Right forelimb (tissue), 1 donor: Measurements from ENCODE around the gene NT5C3B.

Experiments used
- DNase-seq: peaks from one replicate; pipeline ENCODE4 v3.0.0-alpha.2; 2018

NT5C3B gene

DNA sequence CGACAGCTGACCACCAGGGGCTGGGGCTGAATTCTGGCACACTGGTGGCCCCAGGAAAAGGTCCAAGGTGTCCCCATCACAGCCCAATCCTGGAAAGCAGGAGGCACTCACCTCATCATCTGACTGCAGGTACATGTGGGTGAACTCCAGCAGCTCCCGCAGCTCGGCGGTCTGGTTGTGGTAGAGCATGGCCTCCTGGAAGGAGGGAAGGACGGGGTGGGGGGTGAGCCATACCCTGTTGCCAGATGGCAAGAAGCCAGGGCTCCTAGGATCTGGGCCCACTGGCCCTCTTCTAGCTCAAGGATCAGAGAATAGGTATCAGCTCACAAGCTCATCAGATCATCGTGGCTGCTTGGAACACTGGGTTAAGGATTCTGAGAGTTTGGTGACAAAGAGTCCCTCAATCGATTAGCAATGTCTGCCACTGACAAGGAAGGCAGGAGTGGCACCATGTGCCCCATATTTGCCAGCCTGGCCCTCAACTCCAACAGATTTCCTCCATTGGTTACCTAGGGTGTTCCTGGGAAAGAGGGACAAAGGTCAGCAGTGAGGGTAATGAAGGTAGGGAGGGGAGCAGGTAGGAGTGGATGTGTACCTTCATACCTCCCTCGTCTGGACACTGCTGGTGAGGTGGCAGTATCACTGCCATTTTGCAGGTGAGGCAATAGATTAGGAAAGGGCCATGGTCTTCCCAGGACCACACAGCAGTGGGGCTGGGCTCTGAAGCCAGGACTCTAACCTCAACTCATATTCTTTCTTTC, 29.2 kb downstream of the NT5C3B start:
- no peak for DNase-seq

DNA sequence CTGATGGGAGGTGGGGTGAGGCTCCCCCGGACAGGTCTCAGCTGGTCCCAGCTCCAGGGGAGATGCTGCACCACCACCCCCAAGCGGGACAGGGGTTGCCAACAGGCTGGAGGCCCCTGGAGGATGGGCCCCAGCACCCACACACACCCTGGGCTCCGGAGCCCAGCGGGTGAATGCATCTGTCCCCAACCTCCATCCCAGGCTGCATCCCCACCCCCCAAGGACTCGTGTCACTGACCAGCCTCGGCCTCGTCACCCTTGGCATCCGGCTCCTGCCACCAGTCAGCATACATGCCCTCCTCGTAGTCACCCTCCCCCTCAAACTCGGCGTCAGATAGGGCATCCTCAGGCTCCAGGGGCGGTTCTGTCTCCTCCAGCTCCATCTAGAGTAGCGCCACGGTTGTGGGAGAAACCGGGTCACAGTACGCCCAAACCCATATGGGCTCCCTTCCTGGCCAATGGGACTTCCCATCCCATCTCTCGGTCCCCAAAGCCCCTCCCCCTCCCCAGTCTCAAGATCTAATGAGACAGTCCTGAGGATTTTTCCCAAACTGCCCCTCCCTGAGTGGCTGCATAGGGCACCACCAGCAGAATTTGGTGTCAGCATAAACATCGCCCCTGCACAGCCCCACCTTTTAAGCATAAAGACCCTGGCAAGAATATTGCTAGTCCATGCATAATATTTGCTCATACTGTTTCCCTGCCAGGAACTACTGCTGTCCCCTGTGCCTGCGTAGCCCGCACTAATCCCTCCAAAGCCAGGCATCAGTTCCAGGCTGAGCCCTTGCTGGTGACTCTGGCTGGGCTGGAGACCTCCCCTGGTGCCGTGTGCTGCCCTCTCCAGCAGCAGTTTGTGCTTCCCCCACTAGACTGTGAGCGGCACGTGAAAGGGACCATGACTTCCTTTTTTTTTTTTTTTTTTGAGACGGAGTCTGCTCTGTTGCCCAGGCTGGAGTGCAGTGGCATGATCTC, 32.7 kb downstream of the NT5C3B start:
- no peak for DNase-seq

DNA sequence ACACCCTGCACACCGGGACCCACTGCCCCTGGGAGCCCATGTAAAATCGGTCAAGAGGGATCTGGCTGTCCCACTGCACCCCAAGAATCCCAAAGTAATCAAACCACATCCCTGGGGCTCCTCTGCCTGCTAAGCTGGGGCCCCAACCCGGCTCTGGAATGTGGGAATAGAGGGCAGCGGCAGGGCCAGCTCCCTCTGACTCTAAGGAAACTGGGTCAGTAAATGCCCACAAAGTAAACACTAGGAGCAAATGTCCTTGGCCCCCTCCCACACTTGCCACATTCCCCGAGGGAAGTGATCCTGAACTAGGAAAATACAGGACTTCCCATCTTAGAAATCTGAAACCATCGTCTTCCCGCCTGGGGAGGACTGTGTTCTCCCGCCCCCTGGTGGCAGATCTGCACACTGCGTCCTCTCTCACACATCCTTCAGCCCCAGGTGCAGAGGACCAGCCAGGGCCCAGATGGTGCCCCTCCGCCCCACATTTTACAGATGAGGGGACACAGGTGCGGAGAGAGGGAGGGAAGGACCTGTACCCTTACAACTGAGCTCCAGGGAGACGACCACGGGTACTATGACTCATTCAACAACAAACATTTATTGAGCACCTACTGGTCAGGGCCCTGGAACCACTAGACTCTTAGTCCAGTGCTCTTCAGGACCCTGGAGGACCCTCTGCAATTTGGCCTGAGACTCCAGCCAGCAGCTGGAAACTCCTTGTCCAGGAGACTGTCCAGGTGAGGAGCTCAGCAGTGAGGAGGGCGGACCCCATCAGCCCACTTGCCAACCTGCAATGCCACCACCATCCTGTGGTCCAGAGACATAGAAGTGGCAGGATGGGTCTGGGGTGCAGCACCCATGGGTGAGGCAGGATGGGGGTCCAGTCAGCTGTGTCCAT, 34.4 kb downstream of the NT5C3B start:
- DNase-seq: peak; percentile 90

DNA sequence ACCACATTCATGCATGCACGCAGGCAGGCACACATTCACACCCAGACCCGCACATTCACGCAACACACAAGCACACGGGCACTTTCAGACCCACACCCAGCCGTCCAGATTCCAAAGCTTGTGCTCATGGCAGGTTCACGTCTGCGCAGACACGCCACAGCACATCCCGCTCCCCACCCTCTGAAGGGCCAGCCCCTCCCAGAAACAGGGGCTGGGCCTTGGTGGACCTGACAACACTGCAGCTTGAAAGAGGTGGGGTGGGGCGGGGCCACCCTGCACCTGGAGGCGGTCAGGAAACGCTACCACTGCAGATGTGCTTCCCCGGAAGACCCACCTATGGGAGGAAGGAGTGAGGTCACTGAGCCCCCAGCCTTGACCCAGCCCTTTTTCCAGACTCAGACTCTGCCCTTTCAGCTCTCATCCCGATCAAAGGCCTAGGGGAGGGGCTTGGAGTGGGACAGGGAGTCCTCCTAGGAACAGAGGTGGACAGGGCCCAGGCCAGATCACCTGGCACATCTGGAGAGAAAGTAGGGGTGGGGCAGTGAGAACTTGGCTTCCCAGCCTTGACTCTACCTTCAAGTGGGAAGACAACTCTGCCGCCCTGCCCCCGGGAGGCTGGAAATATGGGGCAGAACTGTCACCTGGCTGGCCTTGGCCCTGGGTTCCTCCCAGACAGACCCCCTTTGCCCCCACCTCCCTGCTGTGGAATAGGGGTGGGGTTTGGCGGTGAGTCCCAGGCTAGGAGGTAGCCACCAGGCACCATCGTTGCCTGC, 35.2 kb downstream of the NT5C3B start:
- DNase-seq: no peak

DNA sequence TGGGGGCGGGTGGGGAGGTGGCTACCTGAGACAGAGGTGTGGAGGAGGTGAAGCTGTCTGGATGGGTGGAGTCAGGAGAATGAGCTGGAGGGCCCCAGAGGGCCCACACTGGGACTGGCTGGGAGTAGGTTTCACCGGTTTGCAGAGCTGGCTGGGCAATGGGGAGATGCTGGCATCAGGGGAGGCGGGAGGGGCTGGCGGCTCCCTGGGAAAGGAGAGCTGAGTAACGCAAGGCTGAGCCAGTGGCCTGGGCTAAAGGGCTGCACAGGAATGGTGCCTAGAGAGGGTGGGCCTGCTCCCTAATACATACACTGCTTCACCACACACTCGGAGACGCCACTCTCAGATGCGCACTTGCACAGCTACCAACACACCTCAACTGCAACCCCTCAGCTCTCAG, 36.7 kb downstream of the NT5C3B start:
- DNase-seq: no peak

DNA sequence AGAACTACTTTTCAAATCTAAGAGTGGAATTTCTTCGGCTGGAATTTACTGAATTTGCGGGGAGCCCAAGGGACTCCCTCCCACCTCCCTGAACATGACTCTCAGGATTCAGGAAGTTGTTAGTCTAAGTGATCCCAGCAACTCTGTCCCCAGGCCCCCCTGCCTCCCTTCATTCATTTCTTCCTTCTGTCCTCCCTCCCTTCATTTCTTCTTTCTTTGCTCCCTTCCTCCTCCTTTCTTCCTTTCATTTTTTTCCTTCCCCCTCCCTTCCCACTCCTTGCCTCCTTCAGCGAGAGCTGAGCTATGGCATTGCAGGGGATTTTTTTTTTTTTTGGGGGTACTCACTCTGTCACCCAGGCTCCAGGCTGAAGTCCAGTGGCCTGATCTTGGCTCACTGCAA, 38.7 kb downstream of the NT5C3B start:
- no peak for DNase-seq

DNA sequence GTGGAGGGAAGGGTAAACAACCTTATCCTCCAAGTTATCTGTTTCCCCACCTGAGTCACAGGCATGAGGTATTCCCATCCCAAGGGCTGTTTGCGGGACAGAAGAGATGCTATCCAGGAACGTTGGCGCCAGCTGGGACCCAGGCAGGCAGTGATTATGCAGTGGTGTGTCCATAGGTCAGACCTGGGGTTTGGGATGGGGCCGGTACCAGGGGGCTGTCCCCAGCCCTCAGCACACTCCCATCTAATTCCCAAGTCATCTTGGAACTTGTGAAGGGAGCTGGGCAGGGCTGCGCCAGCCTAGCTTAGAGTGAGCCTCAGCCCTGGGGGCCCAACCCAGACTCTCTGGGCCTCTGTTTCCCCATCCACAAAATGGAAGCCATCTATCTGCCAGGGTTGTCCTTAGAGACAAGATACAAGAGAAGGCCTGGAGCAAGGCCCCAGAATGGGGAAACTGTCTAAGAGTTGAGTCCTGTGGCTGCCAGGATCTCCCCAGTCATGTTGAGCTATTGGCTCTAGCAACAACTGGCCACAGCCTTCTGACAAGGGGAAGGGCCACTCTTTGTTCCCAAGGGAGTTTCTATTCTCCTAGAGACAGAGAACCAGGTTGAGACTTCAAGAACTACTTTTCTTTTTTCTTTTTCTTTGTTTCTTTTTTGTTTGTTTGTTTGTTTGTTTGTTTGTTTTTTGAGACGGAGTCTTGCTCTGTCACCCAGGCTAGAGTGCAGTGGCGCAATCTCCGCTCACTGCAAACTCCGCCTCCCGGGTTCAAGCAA, 39.7 kb downstream of the NT5C3B start:
- no peak for DNase-seq

DNA sequence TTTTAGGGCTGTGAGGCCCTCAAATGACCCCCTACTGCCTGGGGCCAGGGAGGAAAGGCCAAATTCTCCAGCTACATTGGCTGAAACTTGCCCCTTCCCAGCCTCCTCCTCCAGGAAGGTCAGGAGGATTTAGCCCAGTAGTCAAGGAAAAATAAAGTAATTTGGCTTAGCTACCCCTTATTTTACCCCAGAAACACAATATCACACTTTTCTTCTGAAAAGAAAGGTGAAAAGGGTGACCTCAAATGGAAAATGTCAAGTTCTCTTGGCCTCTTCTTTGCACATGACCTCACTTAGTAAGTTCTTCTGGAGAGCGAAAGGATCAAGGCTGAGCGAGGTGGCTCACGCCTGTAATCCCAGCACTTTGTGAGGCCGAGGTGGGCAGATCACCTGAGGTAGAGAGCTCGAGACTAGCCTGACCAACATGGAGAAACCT, 41.5 kb downstream of the NT5C3B start:
- no peak for DNase-seq

DNA sequence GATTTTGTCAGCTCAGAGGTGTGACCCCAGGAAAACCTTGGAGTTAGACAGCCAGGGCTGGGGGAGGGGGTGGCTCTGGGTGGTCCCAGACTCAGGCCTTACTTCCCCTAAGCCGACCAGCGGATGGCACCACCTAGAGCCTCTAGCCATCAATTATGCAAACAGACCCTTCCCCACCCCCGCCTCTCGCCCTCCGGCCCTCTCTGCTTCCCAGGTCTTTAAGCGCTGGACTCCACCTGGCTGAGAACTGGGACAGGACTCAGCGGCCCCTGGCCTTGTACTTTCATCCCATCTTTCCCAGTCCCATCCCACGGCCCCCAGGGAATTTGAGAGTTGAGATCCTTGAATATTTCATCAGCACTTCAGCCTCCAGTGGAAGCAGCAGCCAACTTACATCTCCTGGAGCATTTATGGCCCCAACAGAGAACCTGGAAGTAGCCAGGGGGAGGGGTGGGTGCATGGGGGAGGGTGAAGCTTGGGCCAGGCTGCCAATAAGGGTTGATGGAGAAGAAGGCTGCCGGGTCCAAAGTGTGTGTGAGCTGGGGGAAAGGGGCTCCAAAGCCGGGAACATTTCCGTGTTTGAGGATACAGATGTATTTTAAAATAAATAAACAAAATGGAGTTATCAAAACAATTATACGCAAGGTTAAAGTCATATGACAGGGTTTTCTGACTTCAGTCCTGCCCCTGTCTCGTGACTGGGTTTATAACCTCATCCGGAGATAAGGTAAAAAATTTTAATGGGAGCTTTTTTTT, 42.1 kb downstream of the NT5C3B start:
- no peak for DNase-seq

DNA sequence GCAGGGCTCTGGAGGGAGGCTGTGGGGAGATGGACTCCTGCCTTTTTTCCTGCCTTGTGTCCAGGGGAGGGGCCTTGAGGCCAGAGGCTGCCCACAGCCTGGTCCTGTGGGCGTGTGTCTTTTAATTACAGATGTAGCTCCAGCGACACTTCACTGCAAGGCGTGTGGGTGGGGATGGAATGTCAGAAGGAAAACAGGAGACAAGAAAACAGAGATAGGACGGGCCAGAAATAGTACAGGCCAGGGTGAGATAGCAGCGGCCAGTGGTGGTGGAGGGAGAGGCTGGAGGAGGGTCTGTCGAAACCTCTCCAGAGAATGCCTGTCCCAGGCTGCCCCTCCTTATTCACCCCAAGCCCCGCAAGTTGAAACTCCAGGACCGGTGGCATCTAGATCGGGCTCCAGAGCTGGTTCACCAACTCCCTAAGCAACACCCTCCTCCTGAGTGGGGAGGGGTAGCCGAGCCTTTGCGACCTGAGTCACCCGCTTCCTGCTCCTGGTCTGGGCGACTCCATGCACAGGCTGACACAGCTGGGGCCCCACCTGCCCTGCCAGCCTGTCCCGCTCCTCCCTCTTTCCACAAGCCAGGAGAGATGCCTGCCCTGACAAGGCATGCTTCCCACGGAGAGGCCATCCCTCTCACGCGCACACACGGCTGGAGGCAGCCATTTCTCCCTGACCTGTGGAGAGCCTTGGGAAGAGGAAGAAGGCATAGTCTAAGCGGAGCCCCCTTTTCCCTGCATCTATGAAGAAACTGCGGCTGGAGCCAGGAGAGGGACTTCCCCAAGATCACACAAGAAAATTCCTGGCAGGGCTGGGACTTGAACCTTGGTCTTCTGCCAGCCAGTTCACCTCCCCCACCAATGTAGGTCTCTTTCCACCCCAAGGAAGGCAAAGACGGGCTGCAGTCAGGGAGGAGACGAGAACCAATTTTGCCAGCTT, 42.9 kb downstream of the NT5C3B start:
- no peak for DNase-seq

DNA sequence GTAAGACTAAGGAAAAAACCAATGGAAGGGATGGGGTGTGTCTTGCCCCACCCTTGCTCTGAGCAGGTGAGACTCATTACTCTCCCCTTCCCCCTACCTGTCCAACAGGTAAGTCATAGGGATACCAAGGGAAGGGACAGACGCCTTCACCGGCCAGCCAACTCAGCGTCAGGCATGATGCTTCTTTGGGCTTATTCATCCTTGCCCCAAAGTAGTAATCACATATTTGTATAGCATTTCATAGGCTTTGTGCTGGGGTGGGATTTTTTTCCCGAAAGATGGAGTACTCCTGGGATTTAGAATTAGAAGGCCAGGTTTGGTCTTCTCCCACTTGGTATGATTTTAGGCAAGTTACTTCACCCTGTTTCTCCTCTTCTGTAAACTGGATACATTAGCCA, 49.0 kb downstream of the NT5C3B start:
- no peak for DNase-seq

DNA sequence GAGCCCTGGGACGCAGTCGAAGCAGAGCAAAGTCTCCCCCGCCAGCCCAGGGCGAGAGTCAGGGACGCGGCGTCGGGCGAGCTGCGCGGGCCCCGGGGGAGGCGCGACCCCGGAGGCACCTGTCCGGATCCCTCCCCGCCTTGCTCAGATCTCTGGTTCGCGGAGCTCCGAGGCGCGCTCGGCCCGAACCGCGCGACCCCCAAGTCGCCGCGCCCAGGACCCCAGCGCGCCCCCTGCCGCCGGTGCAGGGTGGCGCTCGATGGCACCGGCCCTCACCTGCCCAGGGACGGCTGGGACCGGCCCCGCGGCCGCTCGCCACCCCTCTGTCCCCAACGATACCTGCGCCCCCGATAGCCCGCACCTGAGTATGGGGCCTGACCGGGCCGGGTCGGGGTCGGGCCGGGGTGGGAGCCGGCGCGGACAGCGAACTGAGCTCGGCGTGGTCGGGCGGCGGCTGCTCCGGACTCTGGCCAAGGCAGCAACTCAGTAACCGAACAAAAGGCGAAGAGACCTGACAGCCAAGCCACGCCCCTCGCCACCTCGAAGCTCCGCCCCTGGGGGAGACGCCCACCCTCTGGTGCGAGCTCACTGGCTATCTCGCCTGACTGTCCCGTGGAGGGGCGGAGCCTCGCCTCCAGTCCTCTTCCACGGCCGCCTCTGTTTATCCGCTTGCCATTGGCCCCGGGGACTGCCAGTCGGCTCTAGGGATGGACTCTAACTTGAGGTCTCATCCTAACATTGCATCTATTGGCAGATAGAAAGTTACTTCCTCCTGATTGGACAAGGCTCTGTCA, 49.6 kb downstream of the NT5C3B start, which contains the start of gene JUP:
TSS of gene JUP (minus strand) at position 485 of the 794 bp plus-strand sequence. CDS start 14,857 bp downstream, outside the sequence.
- peak; percentile 97 for DNase-seq

DNA sequence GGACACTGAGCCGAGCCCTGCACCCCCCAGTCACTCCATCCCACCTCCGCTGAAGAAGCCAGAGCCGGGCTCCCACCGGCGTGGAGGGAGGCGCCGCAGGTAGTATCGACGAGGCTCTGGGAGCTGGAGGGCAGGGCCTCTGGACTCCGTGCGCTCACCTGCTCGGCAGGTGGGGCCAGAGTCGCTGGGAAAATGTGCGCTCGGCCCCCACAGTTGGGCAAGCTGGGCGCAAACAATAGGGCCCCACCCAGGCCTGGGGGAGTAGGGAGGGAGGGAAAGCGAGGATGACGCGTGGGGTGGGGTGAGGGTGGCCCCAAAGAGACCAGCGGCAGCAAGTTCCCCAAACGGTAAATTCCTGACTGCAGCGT, 50.2 kb downstream of the NT5C3B start:
- no peak for DNase-seq

DNA sequence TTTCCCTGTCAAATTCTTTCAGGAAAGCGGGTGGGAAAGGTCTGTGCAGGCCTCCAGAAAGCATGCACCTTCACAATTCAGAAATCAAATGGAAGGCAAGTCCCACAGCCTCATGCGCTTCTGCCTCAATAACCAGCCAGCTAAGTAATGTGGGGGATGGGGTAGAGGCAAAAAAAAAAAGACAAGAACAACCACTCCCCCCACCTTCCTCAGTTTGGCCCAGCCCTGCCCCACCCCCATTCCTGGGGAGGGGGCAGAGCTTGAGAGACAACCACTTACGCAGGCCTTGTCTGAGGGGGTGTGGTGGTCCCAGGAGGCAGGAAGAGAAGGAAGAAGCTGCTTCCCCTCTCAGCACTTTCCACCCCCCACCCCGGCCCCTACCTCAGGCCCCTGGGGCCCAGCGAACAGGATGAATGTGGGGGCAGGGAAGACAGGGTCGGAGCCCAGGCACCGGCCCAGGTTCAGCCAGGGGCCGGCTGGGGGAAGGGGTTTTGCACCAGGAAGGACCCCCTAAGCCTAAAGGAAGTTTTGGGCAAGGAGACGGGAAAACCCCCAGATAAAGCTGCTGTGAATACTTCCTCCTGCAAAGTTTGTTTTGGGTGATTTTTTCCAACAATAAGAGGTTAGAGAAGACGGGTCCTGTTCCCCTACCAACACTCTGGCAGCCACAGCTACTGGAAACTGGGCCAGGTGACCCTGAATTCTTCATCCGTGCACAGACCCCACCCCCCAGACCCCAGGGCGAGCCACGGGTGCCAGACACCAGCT, 50.8 kb downstream of the NT5C3B start:
- DNase-seq: no peak

DNA sequence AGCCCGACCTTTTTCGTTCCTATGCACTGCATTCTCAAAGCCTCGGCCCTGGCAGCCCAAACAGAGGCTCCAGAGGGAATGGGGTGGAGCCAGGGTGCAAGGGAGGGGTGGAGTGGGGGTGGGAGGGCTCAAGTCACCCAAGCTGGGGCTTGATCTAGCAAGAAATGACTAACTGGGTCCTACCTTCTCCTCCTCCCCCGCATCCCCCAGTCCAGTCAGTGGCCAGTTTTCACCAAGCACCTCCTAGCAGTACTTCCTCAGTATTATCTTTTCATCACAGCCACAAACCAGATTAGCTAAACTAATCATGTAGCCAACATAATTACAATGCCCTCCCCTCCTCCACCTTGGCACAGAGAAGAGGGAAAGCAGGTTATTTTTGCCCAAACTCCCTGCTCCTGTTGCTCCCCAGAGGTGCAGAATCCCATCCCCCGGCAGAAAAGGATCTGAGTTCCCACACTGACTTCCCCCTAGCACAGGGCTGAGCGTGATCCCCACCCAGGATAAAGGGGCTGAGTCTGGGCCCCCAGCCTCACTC, 51.8 kb downstream of the NT5C3B start:
- DNase-seq: no peak

DNA sequence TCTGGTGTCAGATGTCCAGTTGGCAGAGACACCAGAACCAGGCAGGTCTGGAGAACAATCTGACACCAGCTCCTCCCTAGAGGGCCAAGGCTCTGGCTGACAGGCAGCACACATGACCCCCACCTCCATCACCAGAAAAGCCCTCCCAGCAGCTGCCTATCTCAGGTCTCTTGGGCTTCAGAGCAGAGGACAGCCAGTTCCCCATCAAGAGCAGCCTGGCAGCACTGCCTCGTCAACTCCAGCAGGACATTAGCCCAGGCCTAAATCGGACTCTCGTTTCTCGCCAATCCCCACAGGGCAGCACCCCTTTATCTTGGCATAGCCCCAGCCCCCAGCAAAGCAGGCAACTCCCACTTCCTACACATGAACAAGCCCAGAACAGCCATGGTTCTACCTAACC, 53.9 kb downstream of the NT5C3B start:
- no peak for DNase-seq

DNA sequence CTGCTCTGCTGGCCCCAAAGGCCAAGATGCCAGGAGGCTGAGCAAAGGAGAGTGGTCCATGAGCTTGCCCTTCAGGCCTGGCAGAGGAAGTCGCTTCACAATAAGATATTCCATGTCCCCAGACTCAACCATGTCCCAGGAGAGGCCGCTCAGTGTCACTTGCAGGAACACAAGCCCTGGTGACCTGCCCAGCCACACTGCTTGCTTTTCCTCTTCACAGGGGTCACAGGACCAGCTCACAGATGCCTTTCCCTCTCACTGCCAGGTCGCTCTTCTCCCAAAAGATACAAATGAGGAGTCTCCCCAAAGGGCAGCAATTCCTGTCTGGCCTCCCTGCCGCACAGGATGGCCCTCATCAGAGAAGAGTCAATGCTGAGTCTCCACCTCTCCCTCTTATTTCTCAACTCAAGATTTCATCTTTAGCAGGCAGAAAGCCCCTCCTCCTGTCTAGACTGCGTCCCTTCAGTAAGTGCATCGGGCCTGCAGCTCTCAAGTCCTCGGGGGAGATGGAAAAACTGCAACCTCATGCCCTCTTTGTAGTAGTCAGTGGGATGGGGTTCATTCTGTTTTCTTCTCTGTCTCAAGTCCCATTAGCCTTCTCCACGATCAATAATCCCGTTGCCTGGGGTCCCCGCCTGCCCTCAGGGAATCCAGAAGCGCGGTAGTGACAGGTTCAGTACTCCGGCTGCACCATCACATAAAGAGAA, 54.5 kb downstream of the NT5C3B start:
- no peak for DNase-seq
